Stimulated activated CD4-positive, alpha-beta T cell treated with anti-CD3 and anti-CD28 coated beads, Interleukin-4, amount 100 ng/mL, for 1 hour (primary cell): ENCODE data around the gene IFNGR2.
"Not testable (repeated sequence)": the region's sequence is repeated elsewhere in the genome, so short reads cannot be mapped to it uniquely, and the experiment has no call there.

Source experiments
- DNase-seq: peaks from one replicate; pipeline ENCODE4 v3.0.0-alpha.2; 2020

Gene IFNGR2

GRCh38 chr21:33406493-33406892 lies 3.3 kb downstream of the IFNGR2 start:
- no peak for DNase-seq

GRCh38 chr21:33411949-33412430 lies 8.8 kb downstream of the IFNGR2 start:
- no peak for DNase-seq

- not testable (repeated sequence) for DNase-seq
Measured at GRCh38 chr21:33412439-33412831, 9.2 kb downstream of the IFNGR2 start.

GRCh38 chr21:33412832-33413519 lies 9.8 kb downstream of the IFNGR2 start:
- DNase-seq, result no peak

GRCh38 chr21:33414068-33414467 lies 10.9 kb downstream of the IFNGR2 start:
- DNase-seq, result no peak

- no peak for DNase-seq
Measured at GRCh38 chr21:33414926-33415325, 11.7 kb downstream of the IFNGR2 start.

- no peak for DNase-seq
Measured at GRCh38 chr21:33418691-33419090, 15.5 kb downstream of the IFNGR2 start.

GRCh38 chr21:33419538-33420123 lies 16.4 kb downstream of the IFNGR2 start:
- DNase-seq, result no peak

- DNase-seq, result no peak
Measured at GRCh38 chr21:33421713-33422393, 18.6 kb downstream of the IFNGR2 start.

- DNase-seq, result no peak
Measured at GRCh38 chr21:33424214-33424613, 21.0 kb downstream of the IFNGR2 start.

GRCh38 chr21:33425825-33426224 lies 22.6 kb downstream of the IFNGR2 start:
- no peak for DNase-seq

- no peak for DNase-seq
Measured at GRCh38 chr21:33427051-33427450, 23.8 kb downstream of the IFNGR2 start.

GRCh38 chr21:33428669-33429068 lies 25.5 kb downstream of the IFNGR2 start:
- no peak for DNase-seq

- DNase-seq, result no peak
Measured at GRCh38 chr21:33430858-33431257, 27.6 kb downstream of the IFNGR2 start.

GRCh38 chr21:33432496-33432895 lies 29.3 kb downstream of the IFNGR2 start:
- no peak for DNase-seq

GRCh38 chr21:33433001-33433400 lies 29.8 kb downstream of the IFNGR2 start:
- DNase-seq, result no peak

- no peak for DNase-seq
Measured at GRCh38 chr21:33433425-33434114, 30.4 kb downstream of the IFNGR2 start.

GRCh38 chr21:33434770-33435360 lies 31.7 kb downstream of the IFNGR2 start:
- DNase-seq, result peak; percentile 11

GRCh38 chr21:33437140-33437539 lies 33.9 kb downstream of the IFNGR2 start:
- no peak for DNase-seq

- DNase-seq, result no peak
Measured at GRCh38 chr21:33441489-33442477, 38.6 kb downstream of the IFNGR2 start.

GRCh38 chr21:33443194-33443593 lies 40.0 kb downstream of the IFNGR2 start:
- no peak for DNase-seq

- no peak for DNase-seq
Measured at GRCh38 chr21:33444499-33444898, 41.3 kb downstream of the IFNGR2 start.
